HTR-8/SVneo (cell line): ENCODE measurements around the gene MAP1B.

Experiments used
- DNase-seq: peaks from one replicate; pipeline ENCODE4 v3.0.0; 2011; ENCODE audit warnings: low spot score, mixed read lengths; ENCODE audit not compliant: insufficient read length
- FAIRE-seq: peaks from 2 replicates; lab custom pipeline; 2011; peaks lifted over from hg19 to GRCh38; lab: Jason Lieb, UNC

Gene MAP1B

GRCh38 chr5:72184408-72184807, 77.1 kb downstream of the MAP1B start:
- no peak for DNase-seq
- FAIRE-seq = no peak

GRCh38 chr5:72185496-72186329, 78.4 kb downstream of the MAP1B start:
- FAIRE-seq (no peak), DNase-seq (no peak)

GRCh38 chr5:72187388-72188075, 80.3 kb downstream of the MAP1B start:
- DNase-seq (no peak), FAIRE-seq (no peak)

- no peak for FAIRE-seq
- no peak for DNase-seq
Measured at GRCh38 chr5:72188166-72188565, 80.9 kb downstream of the MAP1B start.

GRCh38 chr5:72189146-72189545, 81.9 kb downstream of the MAP1B start:
- DNase-seq = no peak
- no peak for FAIRE-seq

- FAIRE-seq = no peak
- no peak for DNase-seq
Measured at GRCh38 chr5:72191404-72191803, 84.1 kb downstream of the MAP1B start.

GRCh38 chr5:72194846-72195245, 87.6 kb downstream of the MAP1B start:
- no peak for DNase-seq
- FAIRE-seq = no peak

- FAIRE-seq = no peak
- DNase-seq = no peak
Measured at GRCh38 chr5:72195581-72195980, 88.3 kb downstream of the MAP1B start.

- no peak for DNase-seq
- no peak for FAIRE-seq
Measured at GRCh38 chr5:72197393-72197792, 90.1 kb downstream of the MAP1B start.

- no peak for FAIRE-seq
- DNase-seq = no peak
Measured at GRCh38 chr5:72199681-72200080, 92.4 kb downstream of the MAP1B start.

- FAIRE-seq = no peak
Measured at GRCh38 chr5:72202331-72202825, 95.1 kb downstream of the MAP1B start.

GRCh38 chr5:72203251-72203845, 96.1 kb downstream of the MAP1B start:
- DNase-seq (no peak), FAIRE-seq (no peak)

More at GRCh38 chr5:72202331-72202825, 95.1 kb downstream of the MAP1B start:
- no peak for DNase-seq

- DNase-seq (no peak), FAIRE-seq (no peak)
Measured at GRCh38 chr5:72204946-72205345, 97.7 kb downstream of the MAP1B start.

GRCh38 chr5:72205431-72206009, 98.2 kb downstream of the MAP1B start:
- DNase-seq (no peak), FAIRE-seq (no peak)

- FAIRE-seq (no peak), DNase-seq (no peak)
Measured at GRCh38 chr5:72206160-72206559, 98.9 kb downstream of the MAP1B start.

GRCh38 chr5:72206994-72207393, 99.7 kb downstream of the MAP1B start:
- FAIRE-seq (no peak), DNase-seq (no peak)

- no peak for FAIRE-seq
- no peak for DNase-seq
Measured at GRCh38 chr5:72208324-72208926, 101.2 kb downstream of the MAP1B start.

- DNase-seq (no peak), FAIRE-seq (no peak)
Measured at GRCh38 chr5:72209147-72210115, 102.2 kb downstream of the MAP1B start.
